GM12878 (cell line): Measurements from ENCODE around the gene AARSD1. TPM values are rescaled to one million over a fixed set of nuclear protein-coding genes. Genes with fewer than 3 reads are reported as not detected.

Experiments used
- ATAC-seq: fragments of 200-7000 bp; cut with Tn5 transposase; 3 replicates; pipeline ENCODE4 v1.9.1; 2020; ENCODE audit warnings: mild to moderate bottlenecking, moderate library complexity
- BruUV-seq: library from RNA; stranded (reverse); fragments of 400-500 nt; replicated peaks from 2 replicates; lab custom pipeline; 2021; lab: Mats Ljungman, UMichigan
- CTCF ChIA-PET: fragments of 300-600 bp; sonication (Branson Sonifier 250); formaldehyde crosslinking; extraction: SDS; loops from one replicate; lab custom pipeline; 2021; ENCODE audit warnings: inconsistent platforms; lab: Yijun Ruan, JAX
- POLR2A ChIA-PET: fragments of 350-600 bp; formaldehyde crosslinking; extraction: SDS; loops from one replicate; lab custom pipeline; 2021; ENCODE audit warnings: inconsistent platforms; lab: Charles Lee
- RAD21 ChIA-PET: fragments of 300-600 bp; sonication (Branson Sonifier 250); formaldehyde crosslinking; loops from one replicate; lab custom pipeline; 2023; ENCODE audit warnings: antibody characterized with exemption; ENCODE audit not compliant: unreplicated experiment; lab: Charles Lee
- SMC1A ChIA-PET: fragments of 300-600 bp; sonication (Branson Sonifier 250); formaldehyde crosslinking; loops from one replicate; lab custom pipeline; 2023; ENCODE audit not compliant: unreplicated experiment, uncharacterized antibody; lab: Charles Lee
- DNase-seq: peaks from one replicate; pipeline ENCODE4 v3.0.0-alpha.2; 2011; ENCODE audit warnings: low read depth, low spot score
- FAIRE-seq: peaks from 3 replicates; lab custom pipeline; 2011; peaks lifted over from hg19 to GRCh38; lab: Jason Lieb, UNC
- H2AFZ ChIP-seq: 2 replicates; pipeline ENCODE4 v1.6.0; 2011; ENCODE audit warnings: low read depth, low read length, control low read depth; ENCODE audit not compliant: control insufficient read depth
- H3K27ac ChIP-seq: 2 replicates; pipeline ENCODE4 v1.5.1; 2011; ENCODE audit warnings: control low read depth; ENCODE audit not compliant: control insufficient read depth, insufficient read depth
- H3K27me3 ChIP-seq, 2 experiments: replicated peaks in 1 of 2; 2 replicates each; pipeline versions ENCODE4 v1.6.0 to v1.6.1; 2011; ENCODE audit warnings: low read length in 1 of 2; ENCODE audit not compliant: control insufficient read depth in 2 of 2, insufficient read depth in 2 of 2
- H3K36me3 ChIP-seq, 2 experiments: 2 replicates each; pipeline ENCODE4 v1.5.1; 2011; ENCODE audit warnings: low read length in 1 of 2; ENCODE audit not compliant: control insufficient read depth in 2 of 2, insufficient read depth in 2 of 2
- H3K4me1 ChIP-seq: 2 replicates; pipeline ENCODE4 v1.6.1; 2011; ENCODE audit warnings: mild to moderate bottlenecking, low read length, moderate library complexity, mixed read lengths; ENCODE audit not compliant: control insufficient read depth, insufficient read depth
- H3K4me2 ChIP-seq: 2 replicates; pipeline ENCODE4 v1.6.0; 2011; ENCODE audit warnings: control low read depth; ENCODE audit not compliant: control insufficient read depth, insufficient read depth
- H3K4me3 ChIP-seq: fragments of 200-600 bp; sonication (generic); 2 replicates; pipeline ENCODE4 v1.5.1; 2016
- H3K79me2 ChIP-seq: 2 replicates; pipeline ENCODE4 v1.6.0; 2011; ENCODE audit warnings: low read length; ENCODE audit not compliant: control insufficient read depth, insufficient read depth
- H3K9ac ChIP-seq: 2 replicates; pipeline ENCODE4 v1.8.0; 2011; ENCODE audit warnings: low read length, control low read depth, mixed read lengths; ENCODE audit not compliant: control insufficient read depth, insufficient read depth
- H3K9me3 ChIP-seq: replicated peaks from 3 replicates; pipeline ENCODE4 v1.5.1; 2011; ENCODE audit warnings: mild to moderate bottlenecking, low read length; ENCODE audit not compliant: control insufficient read depth, insufficient read depth
- H4K20me1 ChIP-seq: 2 replicates; pipeline ENCODE4 v1.6.0; 2011; ENCODE audit not compliant: control insufficient read depth, insufficient read depth
- CHD1 ChIP-seq: IDR thresholded peaks from 2 replicates; pipeline ENCODE4 v1.6.1; 2012; ENCODE audit warnings: low read depth, low read length, improper control_type of control experiment
- EGR1 ChIP-seq, 2 experiments: IDR thresholded peaks; 1 replicate in 1 of 2; 2 replicates in 1 of 2; pipeline ENCODE4 v1.6.1; 2011 to 2012; ENCODE audit warnings: low read depth in 2 of 2, low read length in 2 of 2, borderline replicate concordance in 1 of 2, mild to moderate bottlenecking in 1 of 2, moderate library complexity in 1 of 2
- MTA3 ChIP-seq: IDR thresholded peaks from 2 replicates; pipeline ENCODE4 v1.6.1; 2012; ENCODE audit warnings: low read length, inconsistent platforms, borderline replicate concordance
- MXI1 ChIP-seq: fragments of 150-350 bp; IDR thresholded peaks from 2 replicates; pipeline ENCODE4 v1.6.1; 2011; ENCODE audit warnings: low read depth, mild to moderate bottlenecking, inconsistent platforms, low read length, improper control_type of control experiment
- MYC ChIP-seq: IDR thresholded peaks from 2 replicates; pipeline ENCODE4 v1.6.1; 2011; ENCODE audit warnings: mild to moderate bottlenecking, low read length, moderate library complexity, inconsistent platforms; ENCODE audit not compliant: insufficient read depth, insufficient replicate concordance, insufficient read length, severe bottlenecking
- NFYB ChIP-seq: IDR thresholded peaks from 2 replicates; pipeline ENCODE4 v1.6.1; 2011; ENCODE audit warnings: low read depth, mild to moderate bottlenecking, low read length, improper control_type of control experiment, moderate library complexity; ENCODE audit not compliant: insufficient read depth
- RB1 ChIP-seq: fragments of 450-650 bp; formaldehyde crosslinking; IDR thresholded peaks from 2 replicates; pipeline ENCODE4 v1.6.1; 2017; ENCODE audit warnings: mild to moderate bottlenecking, borderline replicate concordance
- SREBF2 ChIP-seq: IDR thresholded peaks from 2 replicates; pipeline ENCODE4 v1.6.1; 2012; ENCODE audit warnings: mild to moderate bottlenecking, low read length
- TCF7 ChIP-seq: IDR thresholded peaks from 2 replicates; pipeline ENCODE4 v1.6.1; 2014; ENCODE audit warnings: antibody characterized with exemption, borderline replicate concordance
- ZBED1 ChIP-seq: IDR thresholded peaks from 2 replicates; pipeline ENCODE4 v1.6.1; 2016; ENCODE audit warnings: borderline replicate concordance
- WGBS: methylation state at CpG from one replicate; pipeline ENCODE4 v1.1.6; 2016; ENCODE audit warnings: low lambda C conversion rate; ENCODE audit not compliant: insufficient replicate concordance, insufficient coverage; ENCODE audit errors: missing lambda C conversion rate; 5-methylcytosine and 5-hydroxymethylcytosine counted together
- in situ Hi-C: fragments of 300-500 bp; cut with MboI; formaldehyde crosslinking; loops from 9 replicates; pipeline ENCODE4 v1.14.3; 2018; ENCODE audit warnings: mixed read lengths
- intact Hi-C: fragments of 100-400 bp; cut with micrococcal nuclease; formaldehyde crosslinking; loops from one replicate; pipeline ENCODE4 v1.14.2; 2022; ENCODE audit not compliant: unreplicated experiment
- polyA plus RNA-seq, 11 experiments: library from polyadenylated mRNA; depleted of rRNA in 4 of 11; unstranded in 6 of 11; stranded (reverse) in 5 of 11; fragments of >200 nt; fragmentation: Nextera tagmentation in 4 of 11; fragmentation: Illumina TruSeq in 1 of 11; extraction: Ambion mirVana in 4 of 11; extraction: Trizol in 1 of 11; gene quantifications; 1 replicate in 1 of 11; 2 replicates in 10 of 11; pipeline versions ENCODE4 v1.2.1 to v1.2.3, GENCODE V29; 2011 to 2016; ENCODE audit warnings: inconsistent platforms in 2 of 11, missing spikeins in 2 of 11, low read depth in 1 of 11
- total RNA-seq, 4 experiments: library from RNA; depleted of rRNA in 3 of 4; stranded (reverse); fragments of >200 nt in 3 of 4; fragmentation: Illumina TruSeq in 1 of 4; extraction: Trizol in 1 of 4; gene quantifications; 2 replicates each; pipeline versions ENCODE4 v1.2.1 to v1.2.3, GENCODE V29; 2013 to 2021
- TF ChIP-seq, protein P1 (sequence below): fragments of 450-650 bp; IDR thresholded peaks from 2 replicates; pipeline ENCODE4 v1.6.1; 2017; ENCODE audit warnings: low read depth, mild to moderate bottlenecking, moderate library complexity
- TF ChIP-seq, protein P2 (sequence below): fragments of 450-650 bp; formaldehyde crosslinking; IDR thresholded peaks from 2 replicates; pipeline ENCODE4 v1.4.0; 2022; ENCODE audit warnings: mild to moderate bottlenecking, moderate library complexity

AARSD1 gene
- total and polyA plus RNA-seq, 10 of the 15 experiments (the other 5 are each of a cell fraction or from before 2014, with no cell fraction given) = 32.2 to 86.2 (median 52.8) TPM

DNA sequence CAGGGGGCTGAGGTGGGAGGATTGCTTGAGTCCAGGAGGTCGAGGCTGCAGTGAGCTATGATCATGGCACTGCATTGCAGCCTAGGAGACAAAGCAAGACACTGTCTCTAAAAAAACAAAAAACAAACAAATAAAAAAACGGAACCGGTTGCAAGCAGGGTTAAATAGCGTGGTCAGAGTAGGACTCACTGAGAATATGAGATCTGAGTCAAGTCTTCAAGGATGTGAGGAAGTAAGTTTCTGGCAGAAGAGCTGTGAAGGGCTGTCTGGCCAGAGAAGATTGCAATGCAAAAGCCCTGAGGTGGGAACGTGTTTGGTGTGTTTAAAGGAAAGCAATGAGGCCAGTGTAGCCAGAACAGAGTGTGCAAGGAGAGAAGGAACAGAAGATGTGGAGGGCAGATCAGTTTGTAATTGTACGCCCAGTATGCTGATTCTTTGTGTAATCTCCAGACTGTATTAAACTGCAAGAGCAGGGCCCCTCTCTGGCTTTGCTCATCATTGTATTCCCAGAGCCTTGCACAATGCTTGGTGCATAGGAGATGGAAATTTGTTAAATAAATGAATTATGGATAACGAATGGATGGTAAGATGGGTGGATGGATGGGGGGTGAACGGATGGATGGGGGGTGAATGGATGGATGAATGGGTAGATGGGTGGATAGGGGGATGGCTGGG lies 57.3 kb downstream of the AARSD1 start:
- BruUV-seq = no TSS peak
- no peaks in the 10 kb centered on the region for H4K20me1 ChIP-seq
- H3K4me3 ChIP-seq = no peak overlapping the region
- FAIRE-seq = no peak
- CTCF ChIA-PET = interaction anchor here (0.6 kb wide), 1 partner anchor 540 kb away, joined by 3 read pairs; no protein-coding TSS in a partner anchor
- 7% methylated on average over 8 of the region's 8 CpGs for WGBS
- no peak overlapping the region for H3K27ac ChIP-seq
- H3K27me3 ChIP-seq = no peaks in the 10 kb centered on the region; a peak in 3 of 4 replicates
- no peak overlapping the region for H3K4me2 ChIP-seq
- no peak; the same call in 2 of the 3 replicates for ATAC-seq
- SMC1A ChIA-PET = no interaction called here
- TF ChIP-seq TCF7 (no peak), SREBF2 (no peak)
- no peak overlapping the region for H3K9ac ChIP-seq
- POLR2A ChIA-PET = no interaction called here
- intact Hi-C loops (no loop called here), in situ Hi-C loops (no loop called here)
- no peaks in the 10 kb centered on the region; the same call in 1 of the 2 replicates for H3K4me1 ChIP-seq
- no peaks in the 10 kb centered on the region for H3K79me2 ChIP-seq
- DNase-seq = no peak
- no peaks in the 10 kb centered on the region for H3K9me3 ChIP-seq
- no peak overlapping the region for H2AFZ ChIP-seq
- RAD21 ChIA-PET = no interaction called here
- no peaks in the 10 kb centered on the region for H3K36me3 ChIP-seq

DNA sequence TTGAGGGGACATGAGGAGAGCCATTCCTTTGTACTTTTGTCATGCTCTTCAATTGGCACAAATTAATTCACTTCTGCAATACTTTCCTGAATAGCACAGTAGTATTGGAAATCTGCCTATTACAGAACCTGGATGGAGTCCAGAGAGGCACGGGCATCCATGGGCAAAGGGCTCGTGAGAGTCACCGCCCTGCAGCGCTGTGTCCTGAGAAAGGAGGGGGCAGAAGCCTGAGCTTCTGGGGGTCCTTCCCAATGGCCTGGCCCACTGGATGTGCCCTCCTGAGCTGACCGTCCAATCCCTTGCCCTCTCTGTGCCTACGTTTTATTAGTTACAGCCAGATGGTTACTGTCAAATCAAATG lies 60.2 kb downstream of the AARSD1 start:
- H3K36me3 ChIP-seq = no peaks in the 10 kb centered on the region
- ATAC-seq (no peak), DNase-seq (no peak), FAIRE-seq (no peak)
- intact Hi-C loops = no loop called here
- no peak overlapping the region for H2AFZ ChIP-seq
- CTCF ChIA-PET = interaction anchor here (1.1 kb wide), 1 partner anchor 94 kb away, joined by 3 read pairs; the partner anchor contains the start of gene RPL27
- no peak overlapping the region for H3K9ac ChIP-seq
- no peak overlapping the region for H3K27ac ChIP-seq
- no peak overlapping the region for H3K4me2 ChIP-seq
- RAD21 ChIA-PET = no interaction called here
- in situ Hi-C loops = no loop called here
- POLR2A ChIA-PET = no interaction called here
- WGBS = 63% methylated on average over 6 of the region's 6 CpGs
- H4K20me1 ChIP-seq = no peaks in the 10 kb centered on the region
- no peaks in the 10 kb centered on the region for H3K9me3 ChIP-seq
- H3K79me2 ChIP-seq = no peaks in the 10 kb centered on the region
- H3K4me1 ChIP-seq = no peaks in the 10 kb centered on the region; the same call in 1 of the 2 replicates
- H3K27me3 ChIP-seq = no peaks in the 10 kb centered on the region; a peak in 2 of 4 replicates
- BruUV-seq = no TSS peak
- no peak overlapping the region for H3K4me3 ChIP-seq
- SMC1A ChIA-PET = interaction anchor here (0.6 kb wide), 1 partner anchor 161 kb away, joined by 3 read pairs; no protein-coding TSS in a partner anchor
- no peak for TF ChIP-seq MTA3
- TF ChIP-seq RB1 = no peak
- no peak for TF ChIP-seq CHD1
- TF ChIP-seq, protein P1, sequence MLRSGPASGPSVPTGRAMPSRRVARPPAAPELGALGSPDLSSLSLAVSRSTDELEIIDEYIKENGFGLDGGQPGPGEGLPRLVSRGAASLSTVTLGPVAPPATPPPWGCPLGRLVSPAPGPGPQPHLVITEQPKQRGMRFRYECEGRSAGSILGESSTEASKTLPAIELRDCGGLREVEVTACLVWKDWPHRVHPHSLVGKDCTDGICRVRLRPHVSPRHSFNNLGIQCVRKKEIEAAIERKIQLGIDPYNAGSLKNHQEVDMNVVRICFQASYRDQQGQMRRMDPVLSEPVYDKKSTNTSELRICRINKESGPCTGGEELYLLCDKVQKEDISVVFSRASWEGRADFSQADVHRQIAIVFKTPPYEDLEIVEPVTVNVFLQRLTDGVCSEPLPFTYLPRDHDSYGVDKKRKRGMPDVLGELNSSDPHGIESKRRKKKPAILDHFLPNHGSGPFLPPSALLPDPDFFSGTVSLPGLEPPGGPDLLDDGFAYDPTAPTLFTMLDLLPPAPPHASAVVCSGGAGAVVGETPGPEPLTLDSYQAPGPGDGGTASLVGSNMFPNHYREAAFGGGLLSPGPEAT = no peak
- TF ChIP-seq EGR1 (IDR thresholded peaks at IDR 0.05; ENCODE audit: borderline replicate concordance in 1 of 2, low read depth in 2 of 2, low read length in 2 of 2) = no peak
- no peak for TF ChIP-seq NFYB
- TF ChIP-seq MXI1 = no peak
- TF ChIP-seq, protein P2, sequence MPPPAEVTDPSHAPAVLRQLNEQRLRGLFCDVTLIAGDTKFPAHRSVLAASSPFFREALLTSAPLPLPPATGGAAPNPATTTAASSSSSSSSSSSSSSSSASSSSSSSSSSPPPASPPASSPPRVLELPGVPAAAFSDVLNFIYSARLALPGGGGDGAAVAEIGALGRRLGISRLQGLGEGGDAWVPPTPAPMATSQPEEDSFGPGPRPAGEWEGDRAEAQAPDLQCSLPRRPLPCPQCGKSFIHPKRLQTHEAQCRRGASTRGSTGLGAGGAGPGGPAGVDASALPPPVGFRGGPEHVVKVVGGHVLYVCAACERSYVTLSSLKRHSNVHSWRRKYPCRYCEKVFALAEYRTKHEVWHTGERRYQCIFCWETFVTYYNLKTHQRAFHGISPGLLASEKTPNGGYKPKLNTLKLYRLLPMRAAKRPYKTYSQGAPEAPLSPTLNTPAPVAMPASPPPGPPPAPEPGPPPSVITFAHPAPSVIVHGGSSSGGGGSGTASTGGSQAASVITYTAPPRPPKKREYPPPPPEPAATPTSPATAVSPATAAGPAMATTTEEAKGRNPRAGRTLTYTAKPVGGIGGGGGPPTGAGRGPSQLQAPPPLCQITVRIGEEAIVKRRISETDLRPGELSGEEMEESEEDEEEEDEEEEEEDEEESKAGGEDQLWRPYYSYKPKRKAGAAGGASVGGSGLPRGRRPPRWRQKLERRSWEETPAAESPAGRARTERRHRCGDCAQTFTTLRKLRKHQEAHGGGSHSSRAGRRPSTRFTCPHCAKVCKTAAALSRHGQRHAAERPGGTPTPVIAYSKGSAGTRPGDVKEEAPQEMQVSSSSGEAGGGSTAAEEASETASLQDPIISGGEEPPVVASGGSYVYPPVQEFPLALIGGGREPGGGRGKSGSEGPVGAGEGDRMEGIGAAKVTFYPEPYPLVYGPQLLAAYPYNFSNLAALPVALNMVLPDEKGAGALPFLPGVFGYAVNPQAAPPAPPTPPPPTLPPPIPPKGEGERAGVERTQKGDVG (CRISPR knock-in tag) = no peak
- no peak for TF ChIP-seq MYC
- no peak for TF ChIP-seq ZBED1
